ENCODE results near the gene RUNX1.
A peak's percentile ranks its signal among the peaks of the same experiment; 100 is the strongest.

RUNX1 gene

DNA sequence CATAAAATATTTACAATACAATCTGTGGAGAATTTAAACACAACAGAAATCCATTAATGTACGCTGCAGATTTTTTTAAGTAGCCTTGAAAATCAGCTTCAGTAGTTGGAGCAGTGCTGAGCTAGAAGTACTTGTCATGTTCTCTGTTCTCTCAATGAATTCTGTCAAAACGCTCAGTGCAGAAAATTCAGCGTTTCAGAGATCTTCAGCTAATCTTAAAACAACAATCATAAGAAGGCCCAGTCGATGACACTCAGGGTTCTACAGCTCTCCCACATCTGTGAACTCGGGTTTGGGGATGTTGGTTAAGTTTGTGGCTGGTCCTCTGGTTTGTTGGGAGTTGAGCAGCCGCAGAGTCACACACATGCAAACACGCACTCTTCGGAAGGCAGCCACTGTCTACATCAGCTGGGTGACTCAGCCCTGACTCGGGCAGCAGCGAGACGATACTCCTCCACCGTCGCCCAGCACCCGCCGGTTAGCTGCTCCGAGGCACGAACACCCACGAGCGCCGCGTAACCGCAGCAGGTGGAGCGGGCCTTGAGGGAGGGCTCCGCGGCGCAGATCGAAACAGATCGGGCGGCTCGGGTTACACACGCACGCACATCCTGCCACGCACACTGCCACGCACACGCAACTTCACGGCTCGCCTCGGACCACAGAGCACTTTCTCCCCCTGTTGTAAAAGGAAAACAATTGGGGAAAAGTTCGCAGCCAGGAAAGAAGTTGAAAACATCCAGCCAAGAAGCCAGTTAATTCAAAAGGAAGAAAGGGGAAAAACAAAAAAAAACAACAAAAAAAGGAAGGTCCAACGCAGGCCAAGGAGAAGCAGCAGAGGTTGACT is 161.2 kb downstream of the RUNX1 start:
- TF ChIP-seq, protein P1, sequence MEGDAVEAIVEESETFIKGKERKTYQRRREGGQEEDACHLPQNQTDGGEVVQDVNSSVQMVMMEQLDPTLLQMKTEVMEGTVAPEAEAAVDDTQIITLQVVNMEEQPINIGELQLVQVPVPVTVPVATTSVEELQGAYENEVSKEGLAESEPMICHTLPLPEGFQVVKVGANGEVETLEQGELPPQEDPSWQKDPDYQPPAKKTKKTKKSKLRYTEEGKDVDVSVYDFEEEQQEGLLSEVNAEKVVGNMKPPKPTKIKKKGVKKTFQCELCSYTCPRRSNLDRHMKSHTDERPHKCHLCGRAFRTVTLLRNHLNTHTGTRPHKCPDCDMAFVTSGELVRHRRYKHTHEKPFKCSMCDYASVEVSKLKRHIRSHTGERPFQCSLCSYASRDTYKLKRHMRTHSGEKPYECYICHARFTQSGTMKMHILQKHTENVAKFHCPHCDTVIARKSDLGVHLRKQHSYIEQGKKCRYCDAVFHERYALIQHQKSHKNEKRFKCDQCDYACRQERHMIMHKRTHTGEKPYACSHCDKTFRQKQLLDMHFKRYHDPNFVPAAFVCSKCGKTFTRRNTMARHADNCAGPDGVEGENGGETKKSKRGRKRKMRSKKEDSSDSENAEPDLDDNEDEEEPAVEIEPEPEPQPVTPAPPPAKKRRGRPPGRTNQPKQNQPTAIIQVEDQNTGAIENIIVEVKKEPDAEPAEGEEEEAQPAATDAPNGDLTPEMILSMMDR (IDR thresholded peaks at IDR 0.05; ENCODE audit: low read depth, low read length): no peak
- TF ChIP-seq EZH2phosphoT487 (IDR thresholded peaks at IDR 0.05; ENCODE audit: low read depth): no peak
- H3K4me2 ChIP-seq (ENCODE audit: low read length): peak overlapping the region; percentile 75
- H3K4me3 ChIP-seq (ENCODE audit: low read length): peak overlapping the region; percentile 98
- H3K27me3 ChIP-seq (ENCODE audit: low read depth, low read length): peaks cover 9% of the 10 kb centered on the region; the same call in 1 of the 2 replicates
- peaks cover 81% of the 10 kb centered on the region for H3K79me2 ChIP-seq (ENCODE audit: low read length)
- H3K36me3 ChIP-seq (replicated peaks; ENCODE audit: low read depth, low read length): peaks cover 39% of the 10 kb centered on the region
- H3K4me1 ChIP-seq (ENCODE audit: low read length): peaks cover 16% of the 10 kb centered on the region
- peak overlapping the region; percentile 96 for H3K9ac ChIP-seq (ENCODE audit: low read length)
- H4K20me1 ChIP-seq (ENCODE audit: insufficient read depth, low read length): peaks cover 44% of the 10 kb centered on the region
- no peaks in the 10 kb centered on the region for H3K9me3 ChIP-seq (ENCODE audit: insufficient read depth, low read length)
- H2AFZ ChIP-seq (ENCODE audit: low read depth, low read length): no peak overlapping the region
- H3K27ac ChIP-seq (ENCODE audit: low read length): peak overlapping the region; percentile 87

GRCh38 chr21:34887105-34887442 is 162.0 kb downstream of the RUNX1 start:
- Histone ChIP-seq H2AFZ (ENCODE audit: low read depth, low read length) (no peak overlapping the region), H3K4me3 (ENCODE audit: low read length) (peak overlapping the region; percentile 98), H3K79me2 (ENCODE audit: low read length) (peaks cover 89% of the 10 kb centered on the region), H3K9me3 (ENCODE audit: insufficient read depth, low read length) (no peaks in the 10 kb centered on the region), H3K4me1 (ENCODE audit: low read length) (peaks cover 14% of the 10 kb centered on the region), H3K27ac (ENCODE audit: low read length) (peak overlapping the region; percentile 87), H3K9ac (ENCODE audit: low read length) (peak overlapping the region; percentile 96), H3K27me3 (ENCODE audit: low read depth, low read length) (peaks cover 9% of the 10 kb centered on the region; the same call in 1 of the 2 replicates), H3K4me2 (ENCODE audit: low read length) (peak overlapping the region; percentile 87), H3K36me3 (replicated peaks; ENCODE audit: low read depth, low read length) (peaks cover 43% of the 10 kb centered on the region), H4K20me1 (ENCODE audit: insufficient read depth, low read length) (peaks cover 50% of the 10 kb centered on the region)
- no peak for TF ChIP-seq EZH2phosphoT487 (IDR thresholded peaks at IDR 0.05; ENCODE audit: low read depth)
- TF ChIP-seq, protein P1 (IDR thresholded peaks at IDR 0.05; ENCODE audit: low read depth, low read length): no peak

DNA sequence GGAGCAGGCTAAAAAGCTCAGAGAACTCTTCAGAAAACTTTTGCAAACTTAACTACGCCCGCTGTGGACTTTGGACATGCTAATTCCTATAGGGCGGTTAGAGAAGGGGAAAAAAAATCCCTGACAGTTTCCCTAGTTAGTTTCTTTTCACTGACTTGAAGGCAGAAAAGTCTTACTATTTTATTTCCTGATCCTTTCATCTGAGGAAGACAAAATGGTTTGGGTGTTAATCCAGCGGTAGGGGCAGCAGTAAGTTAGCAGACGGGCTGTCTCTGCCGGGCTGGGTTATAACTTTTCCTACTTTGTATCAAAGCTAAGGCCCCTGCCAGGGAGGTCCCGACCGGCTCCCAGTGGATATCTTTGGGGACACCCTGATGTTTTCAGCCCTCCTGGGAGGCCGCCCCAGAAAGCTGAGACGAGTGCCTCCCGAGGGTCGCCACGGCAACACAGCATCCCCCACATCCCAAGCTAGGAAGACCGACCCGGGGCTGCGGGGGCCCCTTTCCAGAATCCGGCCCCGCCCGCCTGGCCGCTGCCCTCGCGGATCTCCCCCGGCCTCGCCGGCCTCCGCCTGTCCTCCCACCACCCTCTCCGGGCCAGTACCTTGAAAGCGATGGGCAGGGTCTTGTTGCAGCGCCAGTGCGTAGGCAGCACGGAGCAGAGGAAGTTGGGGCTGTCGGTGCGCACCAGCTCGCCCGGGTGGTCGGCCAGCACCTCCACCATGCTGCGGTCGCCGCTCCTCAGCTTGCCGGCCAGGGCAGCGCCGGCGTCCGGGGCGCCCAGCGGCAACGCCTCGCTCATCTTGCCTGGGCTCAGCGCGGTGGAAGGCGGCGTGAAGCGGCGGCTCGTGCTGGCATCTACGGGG is 162.6 kb downstream of the RUNX1 start:
- peaks cover 95% of the 10 kb centered on the region for H3K79me2 ChIP-seq (ENCODE audit: low read length)
- H3K27me3 ChIP-seq (ENCODE audit: low read depth, low read length): peaks cover 8% of the 10 kb centered on the region; the same call in 1 of the 2 replicates
- H3K36me3 ChIP-seq (replicated peaks; ENCODE audit: low read depth, low read length): peaks cover 49% of the 10 kb centered on the region
- H3K4me1 ChIP-seq (ENCODE audit: low read length): peaks cover 14% of the 10 kb centered on the region
- H3K4me2 ChIP-seq (ENCODE audit: low read length): peak overlapping the region; percentile 87
- H2AFZ ChIP-seq (ENCODE audit: low read depth, low read length): no peak overlapping the region
- H3K27ac ChIP-seq (ENCODE audit: low read length): peak overlapping the region; percentile 87
- peak overlapping the region; percentile 96 for H3K9ac ChIP-seq (ENCODE audit: low read length)
- H4K20me1 ChIP-seq (ENCODE audit: insufficient read depth, low read length): peaks cover 56% of the 10 kb centered on the region
- H3K9me3 ChIP-seq (ENCODE audit: insufficient read depth, low read length): no peaks in the 10 kb centered on the region
- H3K4me3 ChIP-seq (ENCODE audit: low read length): peak overlapping the region; percentile 98
- TF ChIP-seq, protein P1 (IDR thresholded peaks at IDR 0.05; ENCODE audit: low read depth, low read length): no peak
